H1 (cell line): ENCODE results near the gene COLEC11. TPM values are rescaled to one million over a fixed set of nuclear protein-coding genes. Genes with fewer than 3 reads are reported as not detected.

Experiments used
- CHD7 ChIP-seq: fragments of 300-600 bp; sonication (generic); IDR thresholded peaks from 2 replicates; pipeline ENCODE4 v1.7.1; 2012; ENCODE audit warnings: low read length, moderate library complexity, mild to moderate bottlenecking, inconsistent platforms; ENCODE audit not compliant: insufficient replicate concordance
- EGR1 ChIP-seq: IDR thresholded peaks from 2 replicates; pipeline ENCODE4 v1.6.1; 2011; ENCODE audit warnings: low read depth, low read length, borderline replicate concordance
- FOSL1 ChIP-seq: IDR thresholded peaks from 2 replicates; pipeline ENCODE4 v1.6.1; 2011; ENCODE audit warnings: mild to moderate bottlenecking, low read depth, low read length, moderate library complexity; ENCODE audit not compliant: insufficient read depth
- GABPA ChIP-seq: IDR thresholded peaks from 2 replicates; pipeline ENCODE4 v1.6.1; 2011; ENCODE audit warnings: mild to moderate bottlenecking, low read length, moderate library complexity, borderline replicate concordance; ENCODE audit not compliant: insufficient read depth
- MAFK ChIP-seq: IDR thresholded peaks from 2 replicates; pipeline ENCODE4 v1.6.1; 2012; ENCODE audit warnings: low read depth, mild to moderate bottlenecking, improper control_type of control experiment, low read length
- RAD21 ChIP-seq, 2 experiments: IDR thresholded peaks in 1 of 2; conservative IDR thresholded peaks in 1 of 2; 2 replicates each; pipeline ENCODE4 v1.6.1; 2011; ENCODE audit warnings: low read depth in 2 of 2, low read length in 2 of 2, improper control_type of control experiment in 1 of 2, inconsistent platforms in 1 of 2, mild to moderate bottlenecking in 1 of 2, moderate library complexity in 1 of 2
- RBBP5 ChIP-seq: IDR thresholded peaks from 2 replicates; pipeline ENCODE4 v1.7.1; 2012; ENCODE audit warnings: low read depth, mild to moderate bottlenecking, inconsistent platforms, low read length, moderate library complexity, borderline replicate concordance
- RNF2 ChIP-seq: fragments of 200-900, 300-1000 bp; sonication (generic); IDR thresholded peaks from 2 replicates; pipeline ENCODE4 v1.7.1; 2016; ENCODE audit warnings: borderline replicate concordance, low read depth, mild to moderate bottlenecking, antibody characterized with exemption, low read length; ENCODE audit not compliant: poor library complexity, severe bottlenecking; ENCODE audit errors: missing control alignments
- RXRA ChIP-seq: IDR thresholded peaks from 2 replicates; pipeline ENCODE4 v1.6.1; 2011; ENCODE audit warnings: low read depth, mild to moderate bottlenecking, low read length, moderate library complexity; ENCODE audit not compliant: insufficient read depth
- SP1 ChIP-seq: IDR thresholded peaks from 2 replicates; pipeline ENCODE4 v1.6.1; 2011; ENCODE audit warnings: low read depth, low read length
- TAF1 ChIP-seq: IDR thresholded peaks from 2 replicates; pipeline ENCODE4 v1.6.1; 2011; ENCODE audit warnings: mild to moderate bottlenecking, low read depth, low read length
- polyA plus RNA-seq, 7 experiments: library from polyadenylated mRNA; depleted of rRNA in 3 of 7; stranded (reverse) in 5 of 7; unstranded in 2 of 7; fragments of >200 nt in 5 of 7; fragments of 200-250 nt in 2 of 7; gene quantifications; 1 replicate in 5 of 7; 2 replicates in 1 of 7; 4 replicates in 1 of 7; pipeline versions ENCODE4 v1.2.1 to v1.2.3, GENCODE V29; 2011 to 2013; ENCODE audit warnings: missing spikeins in 2 of 7, mixed read lengths in 2 of 7
- total RNA-seq: library from RNA; stranded (reverse); fragmentation: NEBNext Ultra II Directional; extraction: Animal tissue kit (Norgen Biotek cat#: 25700); gene quantifications from 2 replicates; pipeline ENCODE4 v1.2.1, GENCODE V29; 2021

COLEC11 gene
- total and polyA plus RNA-seq, 2 of the 8 experiments (the other 6 are each of a cell fraction or from before 2014, with no cell fraction given) = 0.47 to 0.80 TPM

GRCh38 chr2:3682811-3683210, 87.9 kb downstream of the COLEC11 start (continued):
- TF ChIP-seq CHD7 = no peak
- no peak for TF ChIP-seq RXRA
- no peak for TF ChIP-seq GABPA
- TF ChIP-seq TAF1 = no peak
- TF ChIP-seq RNF2 = no peak
- TF ChIP-seq RAD21 (IDR thresholded peaks at IDR 0.05 in 1 of 2, conservative IDR thresholded peaks at IDR 0.05 in 1 of 2; ENCODE audit: low read depth in 2 of 2, low read length in 2 of 2) = no peak
- no peak for TF ChIP-seq RBBP5
- TF ChIP-seq SP1 = no peak
- no peak for TF ChIP-seq MAFK
- TF ChIP-seq EGR1 = no peak
- no peak for TF ChIP-seq FOSL1
